ENCODE results near the gene SEMA4A.

SEMA4A gene

DNA sequence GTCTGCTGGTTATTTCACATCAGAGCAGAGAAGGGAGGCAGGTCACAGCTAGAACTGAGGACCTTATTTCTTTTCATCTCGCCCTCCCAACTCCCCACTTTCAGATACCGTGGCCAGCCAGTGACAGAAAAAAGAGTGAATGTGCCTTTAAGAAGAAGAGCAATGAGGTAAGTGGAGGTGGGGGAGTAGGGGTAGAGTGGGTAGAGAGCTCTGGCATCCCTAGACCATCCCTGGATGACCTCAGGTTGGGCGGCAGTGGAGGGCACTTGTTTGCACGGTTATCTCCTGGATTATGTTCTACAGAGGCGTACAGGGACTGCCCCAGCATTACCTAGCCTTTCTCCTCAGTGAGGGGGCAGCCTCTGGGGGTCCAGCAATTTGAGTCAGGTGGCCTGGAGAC lies 4.6 kb downstream of the SEMA4A start:
- TF ChIP-seq, protein P1, sequence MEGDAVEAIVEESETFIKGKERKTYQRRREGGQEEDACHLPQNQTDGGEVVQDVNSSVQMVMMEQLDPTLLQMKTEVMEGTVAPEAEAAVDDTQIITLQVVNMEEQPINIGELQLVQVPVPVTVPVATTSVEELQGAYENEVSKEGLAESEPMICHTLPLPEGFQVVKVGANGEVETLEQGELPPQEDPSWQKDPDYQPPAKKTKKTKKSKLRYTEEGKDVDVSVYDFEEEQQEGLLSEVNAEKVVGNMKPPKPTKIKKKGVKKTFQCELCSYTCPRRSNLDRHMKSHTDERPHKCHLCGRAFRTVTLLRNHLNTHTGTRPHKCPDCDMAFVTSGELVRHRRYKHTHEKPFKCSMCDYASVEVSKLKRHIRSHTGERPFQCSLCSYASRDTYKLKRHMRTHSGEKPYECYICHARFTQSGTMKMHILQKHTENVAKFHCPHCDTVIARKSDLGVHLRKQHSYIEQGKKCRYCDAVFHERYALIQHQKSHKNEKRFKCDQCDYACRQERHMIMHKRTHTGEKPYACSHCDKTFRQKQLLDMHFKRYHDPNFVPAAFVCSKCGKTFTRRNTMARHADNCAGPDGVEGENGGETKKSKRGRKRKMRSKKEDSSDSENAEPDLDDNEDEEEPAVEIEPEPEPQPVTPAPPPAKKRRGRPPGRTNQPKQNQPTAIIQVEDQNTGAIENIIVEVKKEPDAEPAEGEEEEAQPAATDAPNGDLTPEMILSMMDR (conservative IDR thresholded peaks at IDR 0.05; ENCODE audit: low read depth, low read length), result no peak
- H3K27ac ChIP-seq, result no peak overlapping the region
- H3K9ac ChIP-seq, result no peak overlapping the region
- no peaks in the 10 kb centered on the region for H3K27me3 ChIP-seq (ENCODE audit: insufficient read depth, low read depth)
- H3K36me3 ChIP-seq (ENCODE audit: insufficient read depth), result no peaks in the 10 kb centered on the region
- no peaks in the 10 kb centered on the region for H3K4me1 ChIP-seq (ENCODE audit: low read depth, poor library complexity, severe bottlenecking)
- no peak overlapping the region for H3K4me2 ChIP-seq
- H2AFZ ChIP-seq (ENCODE audit: low read depth), result no peak overlapping the region
- no peak overlapping the region for H3K4me3 ChIP-seq (IDR thresholded peaks at IDR 0.05; ENCODE audit: insufficient read depth, low read depth, low read length)
- no peaks in the 10 kb centered on the region for H3K79me2 ChIP-seq (ENCODE audit: insufficient read depth, low read depth)
- H4K20me1 ChIP-seq (ENCODE audit: insufficient read depth), result no peaks in the 10 kb centered on the region

DNA sequence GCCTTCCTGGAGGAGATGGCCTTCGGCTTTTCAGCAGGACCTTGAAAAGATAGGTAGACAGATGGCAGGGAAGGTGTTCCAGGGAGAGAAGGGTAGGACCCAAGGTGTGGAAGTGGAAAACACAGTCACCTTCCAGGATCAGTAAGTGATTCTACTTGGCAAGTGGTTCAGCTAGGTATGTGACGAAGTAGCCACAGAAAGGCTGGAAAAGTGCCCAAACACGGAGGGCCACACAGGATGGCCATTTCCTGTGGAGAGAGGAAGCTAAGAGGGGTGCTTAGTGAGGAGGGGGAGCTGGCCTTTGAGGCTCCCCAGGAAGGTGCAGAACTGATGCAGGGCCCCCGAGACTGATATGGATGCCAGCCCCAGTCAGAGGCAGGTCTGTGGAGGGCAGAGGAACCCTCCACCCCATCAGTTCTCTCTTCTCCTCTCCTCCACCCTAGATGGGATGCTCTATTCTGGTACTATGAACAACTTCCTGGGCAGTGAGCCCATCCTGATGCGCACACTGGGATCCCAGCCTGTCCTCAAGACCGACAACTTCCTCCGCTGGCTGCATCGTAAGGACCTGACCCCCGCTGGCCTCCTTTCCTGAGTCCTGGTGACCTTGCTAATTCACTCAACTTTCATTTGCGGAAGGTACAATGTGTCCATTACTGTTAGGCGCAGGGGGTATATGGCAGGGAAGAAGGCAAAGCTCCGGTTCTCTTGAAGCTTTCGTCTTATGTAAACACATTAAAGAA lies 6.8 kb downstream of the SEMA4A start:
- Histone ChIP-seq H3K4me3 (IDR thresholded peaks at IDR 0.05; ENCODE audit: insufficient read depth, low read depth, low read length) (no peak overlapping the region), H3K36me3 (ENCODE audit: insufficient read depth) (no peaks in the 10 kb centered on the region), H3K4me2 (no peak overlapping the region), H2AFZ (ENCODE audit: low read depth) (no peak overlapping the region), H3K79me2 (ENCODE audit: insufficient read depth, low read depth) (no peaks in the 10 kb centered on the region), H3K27me3 (ENCODE audit: insufficient read depth, low read depth) (no peaks in the 10 kb centered on the region), H3K27ac (no peak overlapping the region), H3K4me1 (ENCODE audit: low read depth, poor library complexity, severe bottlenecking) (no peaks in the 10 kb centered on the region), H3K9ac (no peak overlapping the region), H4K20me1 (ENCODE audit: insufficient read depth) (no peaks in the 10 kb centered on the region)
- TF ChIP-seq, protein P1 (conservative IDR thresholded peaks at IDR 0.05; ENCODE audit: low read depth, low read length), result no peak

DNA sequence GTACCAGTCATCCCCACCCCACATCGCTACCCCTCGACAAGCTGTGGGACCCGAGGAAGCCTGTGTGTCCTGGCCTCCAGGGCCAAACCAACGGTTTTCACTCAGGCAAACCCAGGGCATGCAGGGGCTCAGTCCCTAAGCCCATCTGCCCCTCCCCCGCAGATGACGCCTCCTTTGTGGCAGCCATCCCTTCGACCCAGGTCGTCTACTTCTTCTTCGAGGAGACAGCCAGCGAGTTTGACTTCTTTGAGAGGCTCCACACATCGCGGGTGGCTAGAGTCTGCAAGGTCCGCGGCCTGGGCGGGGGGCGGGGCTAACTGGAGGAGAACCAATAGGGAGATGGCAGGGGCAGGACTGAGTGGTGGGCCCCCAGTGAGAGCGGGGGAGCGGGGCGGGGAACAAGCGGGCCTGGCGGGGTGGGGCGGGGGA lies 7.4 kb downstream of the SEMA4A start:
- Histone ChIP-seq H3K36me3 (ENCODE audit: insufficient read depth) (no peaks in the 10 kb centered on the region), H3K9ac (no peak overlapping the region), H4K20me1 (ENCODE audit: insufficient read depth) (no peaks in the 10 kb centered on the region), H3K27me3 (ENCODE audit: insufficient read depth, low read depth) (no peaks in the 10 kb centered on the region), H3K4me2 (no peak overlapping the region), H3K4me1 (ENCODE audit: low read depth, poor library complexity, severe bottlenecking) (no peaks in the 10 kb centered on the region), H3K27ac (no peak overlapping the region), H3K4me3 (IDR thresholded peaks at IDR 0.05; ENCODE audit: insufficient read depth, low read depth, low read length) (no peak overlapping the region), H3K79me2 (ENCODE audit: insufficient read depth, low read depth) (no peaks in the 10 kb centered on the region), H2AFZ (ENCODE audit: low read depth) (no peak overlapping the region)
- TF ChIP-seq, protein P1 (conservative IDR thresholded peaks at IDR 0.05; ENCODE audit: low read depth, low read length), result no peak

DNA sequence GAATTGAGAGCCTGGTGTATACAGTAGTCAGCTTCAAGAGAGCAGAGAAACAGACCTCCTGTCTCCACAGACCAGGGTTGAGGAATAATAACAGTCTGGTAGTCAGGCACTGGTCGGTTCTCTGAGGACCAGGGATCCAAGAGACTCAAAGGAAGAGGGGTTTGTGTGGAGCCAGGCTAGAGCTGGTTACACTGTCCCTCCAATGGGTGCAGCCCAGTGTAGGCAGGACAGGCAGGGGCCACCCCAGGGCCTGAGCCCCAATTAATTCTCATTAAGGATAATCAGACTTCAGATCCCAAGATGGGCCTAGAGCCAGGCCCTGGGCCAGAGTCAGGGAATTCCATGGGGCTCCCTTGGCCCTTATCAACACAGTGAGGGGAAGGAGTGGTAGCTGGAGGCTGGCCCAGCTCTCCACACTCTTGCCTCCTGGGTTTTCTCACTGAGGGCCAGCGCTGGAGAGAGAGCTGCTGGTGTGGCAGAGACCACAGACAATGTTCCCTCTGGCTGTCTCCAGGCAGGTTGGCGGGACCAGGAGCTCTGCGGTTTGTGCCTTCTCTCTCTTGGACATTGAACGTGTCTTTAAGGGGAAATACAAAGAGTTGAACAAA lies 9.1 kb downstream of the SEMA4A start:
- no peak overlapping the region for H3K27ac ChIP-seq
- no peaks in the 10 kb centered on the region for H3K79me2 ChIP-seq (ENCODE audit: insufficient read depth, low read depth)
- TF ChIP-seq, protein P1 (conservative IDR thresholded peaks at IDR 0.05; ENCODE audit: low read depth, low read length), result no peak
- no peak overlapping the region for H3K4me3 ChIP-seq (IDR thresholded peaks at IDR 0.05; ENCODE audit: insufficient read depth, low read depth, low read length)
- H3K4me1 ChIP-seq (ENCODE audit: low read depth, poor library complexity, severe bottlenecking), result no peaks in the 10 kb centered on the region
- H2AFZ ChIP-seq (ENCODE audit: low read depth), result no peak overlapping the region
- H3K27me3 ChIP-seq (ENCODE audit: insufficient read depth, low read depth), result no peaks in the 10 kb centered on the region
- H4K20me1 ChIP-seq (ENCODE audit: insufficient read depth), result no peaks in the 10 kb centered on the region
- H3K9ac ChIP-seq, result no peak overlapping the region
- H3K4me2 ChIP-seq, result no peak overlapping the region
- H3K36me3 ChIP-seq (ENCODE audit: insufficient read depth), result no peaks in the 10 kb centered on the region
